Vagina (tissue), 2 donors: ENCODE measurements around the gene MYH9.

Experiments
- CTCF ChIP-seq, 3 experiments: fragments of 450-650 bp in 2 of 3; fragments of 200-600 bp in 1 of 3; sonication (generic) in 1 of 3; IDR thresholded peaks; one replicate each; pipeline ENCODE4 v1.5.1; 2017 to 2019; ENCODE audit warnings: antibody characterized with exemption in 3 of 3, mild to moderate bottlenecking in 2 of 3, moderate library complexity in 2 of 3
- POLR2A ChIP-seq, 2 donors: fragments of 450-650 bp; IDR thresholded peaks; one replicate each; pipeline ENCODE4 v1.6.1; 2017; ENCODE audit warnings: antibody characterized with exemption in 2 of 2, mild to moderate bottlenecking in 2 of 2, moderate library complexity in 2 of 2

- TF ChIP-seq POLR2A (IDR thresholded peaks at IDR 0.05) (no peak), CTCF (IDR thresholded peaks at IDR 0.05) (no peak)
These were observed 44.2 kb upstream of the MYH9 start for GRCh38 chr22:36431977-36432376.
